Measurements from ENCODE around the gene ABCC9.
"Not testable (repeated sequence)": the region's sequence is repeated elsewhere in the genome, so short reads cannot be mapped to it uniquely, and the experiment has no call there.

The ABCC9 gene

DNA sequence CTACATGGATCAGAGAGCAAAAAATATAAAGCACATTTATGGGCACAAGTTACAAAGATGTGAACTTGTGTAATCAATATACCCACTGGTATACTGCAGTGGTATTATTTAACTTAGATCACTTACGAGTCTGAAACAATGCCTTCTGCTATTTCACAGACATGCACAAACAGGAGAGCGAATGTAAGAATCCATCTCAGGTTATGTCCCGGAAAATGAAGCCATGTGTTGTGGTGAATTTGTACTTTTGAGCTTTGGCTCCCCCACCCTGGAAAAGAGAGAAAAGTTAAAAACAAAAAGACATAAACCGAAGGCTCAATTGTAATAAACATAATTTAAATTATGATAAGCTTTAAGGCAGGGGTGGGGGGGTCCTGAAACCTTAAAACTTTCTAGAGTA, 7.6 kb downstream of the ABCC9 start:
- DNase-seq (ENCODE audit: low spot score) = no peak

DNA sequence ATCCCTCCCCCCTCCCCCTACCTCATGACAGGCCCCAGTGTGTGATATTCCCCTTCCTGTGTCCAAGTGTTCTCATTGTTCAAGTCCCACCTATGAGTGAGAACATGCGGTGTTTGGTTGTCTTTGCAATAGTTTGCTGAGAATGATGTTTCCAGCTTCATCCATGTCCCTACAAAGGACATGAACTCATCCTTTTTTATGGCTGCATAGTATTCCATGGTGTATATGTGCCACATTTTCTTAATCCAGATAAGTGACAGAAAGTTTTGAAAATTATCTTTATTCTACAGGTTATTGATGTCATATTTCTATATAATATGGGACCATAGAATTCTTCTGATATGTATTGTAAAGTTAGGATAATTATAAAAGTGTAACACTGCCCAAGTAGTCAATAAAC, 11.3 kb downstream of the ABCC9 start:
- not testable (repeated sequence) for DNase-seq (ENCODE audit: low spot score)

GRCh38 chr12:21925296-21925913, 15.8 kb downstream of the ABCC9 start:
- no peak for DNase-seq (ENCODE audit: low spot score)

GRCh38 chr12:21921436-21921835, 19.8 kb downstream of the ABCC9 start:
- DNase-seq (ENCODE audit: low spot score) = no peak

DNA sequence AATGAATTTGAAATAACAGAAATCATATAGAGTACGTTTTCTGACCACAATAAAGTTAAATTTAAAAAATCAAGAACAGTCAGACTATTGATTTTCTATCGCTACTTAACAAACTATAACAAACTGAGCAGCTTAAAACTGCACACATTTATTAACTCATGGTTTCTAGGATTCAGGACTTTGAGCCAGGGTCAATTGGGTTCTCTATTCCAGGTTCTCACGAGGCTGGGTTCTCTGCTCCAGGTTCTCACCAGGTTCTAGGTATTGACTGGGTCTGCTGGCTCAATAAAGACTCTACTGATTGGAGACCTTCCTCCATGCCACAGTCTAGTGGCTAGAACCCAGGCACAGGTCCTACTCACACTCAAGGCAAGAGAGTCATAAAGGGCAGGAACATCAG, 22.8 kb downstream of the ABCC9 start:
- DNase-seq (ENCODE audit: low spot score) = no peak

DNA sequence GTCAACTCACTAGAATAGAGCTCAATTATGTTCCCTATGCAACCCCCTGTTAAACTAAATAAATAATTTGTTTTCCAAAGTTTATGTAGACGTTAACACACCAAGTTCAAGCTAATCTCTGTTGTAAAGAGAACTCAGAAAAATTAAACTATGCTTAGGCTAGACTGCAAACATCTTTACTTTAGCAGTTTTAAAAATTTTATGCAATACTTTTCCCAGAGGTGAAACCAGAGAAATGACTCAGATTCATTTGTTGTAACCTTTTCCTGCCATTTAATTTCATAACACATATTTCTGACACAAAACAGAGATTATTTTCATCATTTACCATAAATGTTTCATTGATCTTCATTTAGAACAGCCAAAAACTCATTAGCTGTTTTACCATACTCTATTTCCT, 27.4 kb downstream of the ABCC9 start:
- DNase-seq (ENCODE audit: low spot score) = no peak

- no peak for DNase-seq (ENCODE audit: low spot score)
Observed at GRCh38 chr12:21912318-21912717, 28.9 kb downstream of the ABCC9 start.

GRCh38 chr12:21911832-21912231, 29.4 kb downstream of the ABCC9 start:
- no peak for DNase-seq (ENCODE audit: low spot score)

GRCh38 chr12:21910657-21911056, 30.6 kb downstream of the ABCC9 start:
- no peak for DNase-seq (ENCODE audit: low spot score)

DNA sequence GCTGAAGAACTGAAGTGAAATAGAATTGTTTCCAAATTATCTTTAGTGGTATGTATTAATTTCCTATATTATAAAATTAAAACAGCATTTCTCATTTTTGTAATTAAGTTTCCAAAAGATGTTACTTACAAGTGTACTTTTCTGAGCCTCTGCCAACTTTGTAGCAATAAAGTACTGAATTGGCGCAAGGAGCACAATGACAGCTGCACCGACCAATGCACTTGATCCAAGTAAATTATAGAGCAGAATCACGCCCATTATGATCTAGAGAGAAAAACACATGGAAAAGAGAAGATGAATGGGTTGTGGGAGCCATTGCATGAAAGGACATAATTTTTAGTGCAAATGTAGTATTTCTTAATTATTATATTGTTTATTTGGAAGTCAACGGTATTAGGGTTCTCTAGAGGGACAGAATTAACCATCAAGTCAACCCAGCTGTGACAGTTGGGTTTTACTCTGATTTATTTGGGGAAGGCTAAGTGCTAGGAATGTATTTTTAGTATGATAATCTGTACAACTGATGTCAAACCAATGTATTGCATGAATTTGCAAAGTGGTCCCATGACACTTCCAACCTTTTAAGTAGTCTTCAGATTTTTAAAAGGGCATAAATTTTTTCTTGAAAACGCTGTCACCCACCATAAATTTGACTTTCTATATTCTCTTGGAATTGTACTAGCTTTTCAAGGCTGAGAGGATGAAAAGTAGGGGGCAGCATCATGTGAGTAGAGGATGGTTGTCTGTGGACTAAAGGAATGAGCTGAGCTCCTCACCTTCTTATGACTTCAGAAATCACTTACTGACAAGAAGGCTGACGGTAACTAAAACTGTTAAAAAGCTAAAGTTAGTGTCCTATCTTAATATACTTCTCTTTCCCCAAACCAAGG, 33.0 kb downstream of the ABCC9 start:
- DNase-seq (ENCODE audit: low spot score) = no peak

- peak; percentile 65 for DNase-seq (ENCODE audit: low spot score)
Observed at GRCh38 chr12:21906919-21907493, 34.2 kb downstream of the ABCC9 start.

GRCh38 chr12:21899532-21899931, 41.7 kb downstream of the ABCC9 start:
- DNase-seq (ENCODE audit: low spot score) = not testable (repeated sequence)

- DNase-seq (ENCODE audit: low spot score) = no peak
Observed at GRCh38 chr12:21895651-21896050, 45.6 kb downstream of the ABCC9 start.

DNA sequence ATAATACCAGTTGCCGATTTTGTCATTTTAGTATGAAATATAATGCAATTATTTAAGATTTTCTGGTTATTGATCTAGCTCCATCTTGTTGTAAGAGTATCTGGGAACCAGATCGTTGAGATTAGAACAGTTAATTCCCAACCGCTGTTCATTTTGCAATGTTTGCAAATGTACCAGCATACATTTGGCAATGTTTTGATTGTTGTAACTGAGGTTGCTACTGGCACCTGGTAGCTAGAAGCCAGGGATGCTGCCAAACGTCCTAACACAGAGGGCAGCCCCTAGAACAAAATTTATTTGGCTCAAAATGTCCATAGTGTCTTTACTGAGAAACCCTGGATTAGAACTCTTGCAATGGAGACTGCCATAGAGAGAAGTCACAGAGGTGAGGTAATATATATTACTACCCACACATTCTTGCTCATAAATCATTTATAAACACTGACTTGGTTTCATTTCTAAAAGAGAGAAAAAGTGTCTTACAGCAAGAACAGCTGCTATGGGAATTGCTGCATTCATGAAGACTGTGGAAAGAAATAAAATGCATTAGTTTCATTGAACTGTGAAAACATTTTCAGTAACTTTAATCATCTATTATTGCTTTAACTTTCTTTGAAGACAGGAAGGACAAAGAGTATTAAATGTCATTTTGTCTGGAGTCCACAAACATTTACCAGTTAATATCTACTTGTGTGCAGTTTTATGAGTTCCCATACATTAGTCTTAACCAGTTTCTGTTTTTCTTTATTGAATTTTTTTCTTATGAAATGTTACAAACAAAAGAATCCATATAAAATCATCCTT, 46.2 kb downstream of the ABCC9 start:
- DNase-seq (ENCODE audit: low spot score) = peak; percentile 42

GRCh38 chr12:21893924-21894323, 47.3 kb downstream of the ABCC9 start:
- no peak for DNase-seq (ENCODE audit: low spot score)

- no peak for DNase-seq (ENCODE audit: low spot score)
Observed at GRCh38 chr12:21892341-21892740, 48.9 kb downstream of the ABCC9 start.

GRCh38 chr12:21891751-21892217, 49.4 kb downstream of the ABCC9 start:
- no peak for DNase-seq (ENCODE audit: low spot score)

DNA sequence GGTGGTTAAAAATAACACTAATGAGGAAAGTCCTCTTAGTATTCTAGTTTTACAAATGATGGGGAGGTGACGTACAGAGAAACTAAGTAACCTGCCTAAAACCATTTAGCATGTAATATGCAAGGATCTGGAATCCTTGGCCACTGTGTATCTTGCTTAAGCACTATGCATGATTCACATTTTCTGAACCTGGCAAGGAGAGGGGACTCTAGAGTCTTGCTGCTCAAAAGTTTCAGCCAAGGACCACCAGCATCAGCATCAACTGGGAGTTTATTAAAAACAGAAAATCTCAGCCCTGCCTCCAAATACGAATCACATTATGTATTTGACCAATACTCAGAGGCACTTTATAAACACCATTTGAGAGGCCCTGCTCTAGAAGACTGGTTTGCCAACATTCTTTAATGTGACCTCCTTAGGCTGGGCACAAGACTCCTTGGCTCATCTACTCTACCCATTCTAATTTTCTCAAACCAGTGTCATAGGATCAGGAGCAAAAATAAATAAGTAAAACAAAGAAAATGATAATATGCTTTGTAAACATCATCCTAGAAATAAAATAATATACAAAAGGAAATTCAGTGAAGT, 52.9 kb downstream of the ABCC9 start:
- DNase-seq (ENCODE audit: low spot score) = no peak

DNA sequence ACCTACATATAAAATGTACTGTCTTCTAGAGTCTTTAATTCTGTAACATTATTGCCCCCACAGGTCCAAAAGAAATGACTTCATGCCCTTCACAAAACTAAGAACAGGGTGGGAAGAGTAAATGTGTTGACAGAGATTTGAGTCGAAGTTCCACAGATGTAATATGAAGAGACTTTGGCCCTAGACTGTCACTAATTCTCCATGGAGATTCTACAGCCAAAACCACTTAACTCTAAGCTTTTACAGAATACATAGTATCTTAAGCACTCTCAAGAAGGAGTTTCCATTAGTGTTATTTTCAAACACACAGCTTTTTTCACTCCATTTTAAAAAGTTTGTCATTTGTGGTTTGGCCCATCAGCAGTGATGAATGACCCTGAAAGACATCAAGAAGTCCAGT, 56.3 kb downstream of the ABCC9 start:
- no peak for DNase-seq (ENCODE audit: low spot score)

GRCh38 chr12:21882635-21883034, 58.6 kb downstream of the ABCC9 start:
- no peak for DNase-seq (ENCODE audit: low spot score)

GRCh38 chr12:21881965-21882364, 59.3 kb downstream of the ABCC9 start:
- no peak for DNase-seq (ENCODE audit: low spot score)

GRCh38 chr12:21879312-21879711, 61.9 kb downstream of the ABCC9 start:
- DNase-seq (ENCODE audit: low spot score) = no peak
